ENCODE results near the gene AUNIP.

AUNIP gene

DNA sequence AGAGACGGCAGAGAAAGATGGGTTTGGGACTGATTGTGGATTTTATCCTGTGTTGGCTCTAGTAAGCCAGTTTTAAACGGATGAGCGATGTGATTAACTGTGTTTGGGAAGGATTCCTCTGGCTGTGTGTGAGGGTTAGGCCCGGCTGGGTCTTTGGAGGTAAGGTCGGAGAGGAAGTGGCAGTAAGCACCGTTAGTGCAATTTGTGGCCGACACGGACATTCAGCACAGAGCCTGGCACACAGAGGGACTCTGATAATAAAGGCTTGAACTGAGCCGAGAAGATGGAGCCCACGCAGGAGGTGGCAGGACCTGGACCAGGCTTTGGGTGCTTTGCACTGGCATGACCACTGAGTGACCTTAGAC lies 38.2 kb downstream of the AUNIP start:
- TF ChIP-seq MZF1 (tag by site-specific recombination; IDR thresholded peaks at IDR 0.05; ENCODE audit: borderline replicate concordance): no peak
- TF ChIP-seq, protein P1, sequence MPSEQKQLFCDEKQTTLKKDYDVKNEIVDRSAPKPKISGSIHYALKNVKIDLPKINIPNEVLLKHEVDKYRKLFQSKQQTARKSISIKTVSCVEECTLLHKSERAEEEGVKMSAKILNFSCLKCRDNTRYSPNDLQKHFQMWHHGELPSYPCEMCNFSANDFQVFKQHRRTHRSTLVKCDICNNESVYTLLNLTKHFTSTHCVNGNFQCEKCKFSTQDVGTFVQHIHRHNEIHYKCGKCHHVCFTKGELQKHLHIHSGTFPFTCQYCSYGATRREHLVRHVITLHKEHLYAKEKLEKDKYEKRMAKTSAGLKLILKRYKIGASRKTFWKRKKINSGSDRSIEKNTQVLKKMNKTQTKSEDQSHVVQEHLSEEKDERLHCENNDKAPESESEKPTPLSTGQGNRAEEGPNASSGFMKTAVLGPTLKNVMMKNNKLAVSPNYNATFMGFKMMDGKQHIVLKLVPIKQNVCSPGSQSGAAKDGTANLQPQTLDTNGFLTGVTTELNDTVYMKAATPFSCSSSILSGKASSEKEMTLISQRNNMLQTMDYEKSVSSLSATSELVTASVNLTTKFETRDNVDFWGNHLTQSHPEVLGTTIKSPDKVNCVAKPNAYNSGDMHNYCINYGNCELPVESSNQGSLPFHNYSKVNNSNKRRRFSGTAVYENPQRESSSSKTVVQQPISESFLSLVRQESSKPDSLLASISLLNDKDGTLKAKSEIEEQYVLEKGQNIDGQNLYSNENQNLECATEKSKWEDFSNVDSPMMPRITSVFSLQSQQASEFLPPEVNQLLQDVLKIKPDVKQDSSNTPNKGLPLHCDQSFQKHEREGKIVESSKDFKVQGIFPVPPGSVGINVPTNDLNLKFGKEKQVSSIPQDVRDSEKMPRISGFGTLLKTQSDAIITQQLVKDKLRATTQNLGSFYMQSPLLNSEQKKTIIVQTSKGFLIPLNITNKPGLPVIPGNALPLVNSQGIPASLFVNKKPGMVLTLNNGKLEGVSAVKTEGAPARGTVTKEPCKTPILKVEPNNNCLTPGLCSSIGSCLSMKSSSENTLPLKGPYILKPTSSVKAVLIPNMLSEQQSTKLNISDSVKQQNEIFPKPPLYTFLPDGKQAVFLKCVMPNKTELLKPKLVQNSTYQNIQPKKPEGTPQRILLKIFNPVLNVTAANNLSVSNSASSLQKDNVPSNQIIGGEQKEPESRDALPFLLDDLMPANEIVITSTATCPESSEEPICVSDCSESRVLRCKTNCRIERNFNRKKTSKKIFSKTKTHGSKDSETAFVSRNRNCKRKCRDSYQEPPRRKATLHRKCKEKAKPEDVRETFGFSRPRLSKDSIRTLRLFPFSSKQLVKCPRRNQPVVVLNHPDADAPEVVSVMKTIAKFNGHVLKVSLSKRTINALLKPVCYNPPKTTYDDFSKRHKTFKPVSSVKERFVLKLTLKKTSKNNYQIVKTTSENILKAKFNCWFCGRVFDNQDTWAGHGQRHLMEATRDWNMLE (tag by site-specific recombination; conservative IDR thresholded peaks at IDR 0.05; ENCODE audit: low read depth): no peak
- TF ChIP-seq GLIS2 (tag by site-specific recombination; IDR thresholded peaks at IDR 0.05): no peak
- TF ChIP-seq ZNF16 (tag by site-specific recombination; IDR thresholded peaks at IDR 0.05; ENCODE audit: low read depth): no peak
- peak; percentile 62; the same call in 1 of the 2 replicates for TF ChIP-seq ZNF391 (tag by site-specific recombination; IDR thresholded peaks at IDR 0.05; ENCODE audit: borderline replicate concordance, low read depth)
- TF ChIP-seq ZNF600 (tag by site-specific recombination; IDR thresholded peaks at IDR 0.05): peak; percentile 25
- TF ChIP-seq ZNF610 (tag by site-specific recombination; IDR thresholded peaks at IDR 0.05; ENCODE audit: borderline replicate concordance): no peak
- TF ChIP-seq, protein P2, sequence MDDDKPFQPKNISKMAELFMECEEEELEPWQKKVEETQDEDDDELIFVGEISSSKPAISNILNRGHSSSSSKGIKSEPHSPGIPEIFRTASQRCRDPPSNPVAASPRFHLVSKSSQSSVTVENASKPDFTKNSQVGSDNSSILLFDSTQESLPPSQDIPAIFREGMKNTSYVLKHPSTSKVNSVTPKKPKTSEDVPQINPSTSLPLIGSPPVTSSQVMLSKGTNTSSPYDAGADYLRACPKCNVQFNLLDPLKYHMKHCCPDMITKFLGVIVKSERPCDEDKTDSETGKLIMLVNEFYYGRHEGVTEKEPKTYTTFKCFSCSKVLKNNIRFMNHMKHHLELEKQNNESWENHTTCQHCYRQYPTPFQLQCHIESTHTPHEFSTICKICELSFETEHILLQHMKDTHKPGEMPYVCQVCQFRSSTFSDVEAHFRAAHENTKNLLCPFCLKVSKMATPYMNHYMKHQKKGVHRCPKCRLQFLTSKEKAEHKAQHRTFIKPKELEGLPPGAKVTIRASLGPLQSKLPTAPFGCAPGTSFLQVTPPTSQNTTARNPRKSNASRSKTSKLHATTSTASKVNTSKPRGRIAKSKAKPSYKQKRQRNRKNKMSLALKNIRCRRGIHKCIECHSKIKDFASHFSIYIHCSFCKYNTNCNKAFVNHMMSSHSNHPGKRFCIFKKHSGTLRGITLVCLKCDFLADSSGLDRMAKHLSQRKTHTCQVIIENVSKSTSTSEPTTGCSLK (tag by site-specific recombination; IDR thresholded peaks at IDR 0.05): no peak
- TF ChIP-seq ZNF324 (tag by site-specific recombination; IDR thresholded peaks at IDR 0.05): 0 out of 2 replicates have a peak, but pooled peaks have one; percentile 24
- TF ChIP-seq ZNF423 (tag by site-specific recombination; IDR thresholded peaks at IDR 0.05): no peak

DNA sequence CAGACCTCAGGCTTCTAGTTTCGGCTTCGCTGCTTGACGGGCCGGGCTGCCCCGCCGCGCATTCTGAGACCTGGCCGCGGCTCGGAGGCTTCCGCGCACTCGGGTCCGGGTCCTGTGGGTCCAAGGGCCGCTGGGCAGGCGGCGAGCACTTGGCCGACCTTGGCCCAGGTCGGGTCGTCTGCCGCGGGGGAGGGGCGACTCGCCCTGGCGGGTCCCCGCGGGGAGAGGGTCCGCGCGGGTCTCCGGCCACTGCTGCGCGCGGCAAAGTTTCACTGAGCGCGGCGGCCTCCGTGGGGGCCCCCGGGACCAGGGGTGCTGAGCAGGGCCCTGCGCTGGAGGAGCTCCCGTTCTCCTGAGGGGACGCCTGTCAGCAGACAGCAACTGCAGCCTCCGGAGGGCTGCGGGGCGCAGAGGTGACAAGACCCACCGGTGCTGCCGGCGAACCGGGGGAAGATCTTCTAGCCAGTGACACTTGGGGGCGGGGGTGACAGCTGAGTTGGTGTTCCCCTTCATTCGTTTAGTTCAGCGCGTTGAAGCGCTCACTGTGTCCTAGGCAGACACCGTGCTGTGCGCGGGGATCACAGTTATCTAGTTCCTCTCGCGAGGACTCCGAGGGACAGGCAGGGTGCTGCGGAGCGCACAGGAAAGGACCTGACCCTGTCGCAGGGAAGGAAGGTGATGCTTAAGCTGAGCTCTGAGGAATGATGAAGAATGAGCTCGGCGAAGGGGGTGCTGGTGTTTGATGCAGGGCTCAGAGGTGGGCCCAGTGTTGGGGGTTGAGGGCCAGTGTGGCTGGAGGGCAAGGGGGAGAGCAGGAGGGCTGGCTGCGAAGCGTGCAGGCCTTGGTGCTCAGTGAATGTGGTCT lies 38.8 kb downstream of the AUNIP start:
- Histone ChIP-seq H3K4me1 (ENCODE audit: control insufficient read depth, insufficient read depth, low read length) (peaks cover 6% of the 10 kb centered on the region; the same call in 1 of the 2 replicates), H3K9me3 (ENCODE audit: control insufficient read depth, insufficient read depth, low read depth, low read length) (no peaks in the 10 kb centered on the region), H3K4me3 (ENCODE audit: low read depth, low read length) (peak overlapping the region; percentile 82), H3K27ac (ENCODE audit: extremely low read depth, low read depth, low read length) (peak overlapping the region; percentile 55; the same call in 1 of the 2 replicates), H3K36me3 (ENCODE audit: control insufficient read depth in 2 of 2, insufficient read depth in 1 of 2, low read length in 2 of 2) (peaks cover 0 to 42% of the 10 kb centered on the region in 2 experiments; a peak in 1 of 3 replicates)
- POLR2A ChIA-PET: interaction anchor here (0.8 to 2.9 kb wide), 7 partner anchors 8 to 573 kb away, joined by 3 to 7 read pairs (median 4); partner anchors contain the start of genes PAFAH2, PAQR7 and RSRP1
- CTCF ChIA-PET: interaction anchor here (0.5 to 1.5 kb wide), 3 partner anchors 23 to 75 kb away, joined by 4 read pairs; no protein-coding TSS in a partner anchor
- TF ChIP-seq, protein P3, sequence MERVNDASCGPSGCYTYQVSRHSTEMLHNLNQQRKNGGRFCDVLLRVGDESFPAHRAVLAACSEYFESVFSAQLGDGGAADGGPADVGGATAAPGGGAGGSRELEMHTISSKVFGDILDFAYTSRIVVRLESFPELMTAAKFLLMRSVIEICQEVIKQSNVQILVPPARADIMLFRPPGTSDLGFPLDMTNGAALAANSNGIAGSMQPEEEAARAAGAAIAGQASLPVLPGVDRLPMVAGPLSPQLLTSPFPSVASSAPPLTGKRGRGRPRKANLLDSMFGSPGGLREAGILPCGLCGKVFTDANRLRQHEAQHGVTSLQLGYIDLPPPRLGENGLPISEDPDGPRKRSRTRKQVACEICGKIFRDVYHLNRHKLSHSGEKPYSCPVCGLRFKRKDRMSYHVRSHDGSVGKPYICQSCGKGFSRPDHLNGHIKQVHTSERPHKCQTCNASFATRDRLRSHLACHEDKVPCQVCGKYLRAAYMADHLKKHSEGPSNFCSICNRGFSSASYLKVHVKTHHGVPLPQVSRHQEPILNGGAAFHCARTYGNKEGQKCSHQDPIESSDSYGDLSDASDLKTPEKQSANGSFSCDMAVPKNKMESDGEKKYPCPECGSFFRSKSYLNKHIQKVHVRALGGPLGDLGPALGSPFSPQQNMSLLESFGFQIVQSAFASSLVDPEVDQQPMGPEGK (tag by site-specific recombination; IDR thresholded peaks at IDR 0.05): peak; percentile 59; the same call in 1 of the 2 replicates
- TF ChIP-seq ZBTB48 (tag by site-specific recombination; IDR thresholded peaks at IDR 0.05): no peak; the same call in 1 of the 2 replicates
- no peak for TF ChIP-seq ZNF624 (tag by site-specific recombination; IDR thresholded peaks at IDR 0.05)
- TF ChIP-seq SP2 (tag by site-specific recombination; IDR thresholded peaks at IDR 0.05): peak; percentile 22; the same call in 1 of the 2 replicates
- no peak for TF ChIP-seq ZNF221 (tag by site-specific recombination; IDR thresholded peaks at IDR 0.05; ENCODE audit: borderline replicate concordance)
- no peak for TF ChIP-seq ZNF248 (tag by site-specific recombination; IDR thresholded peaks at IDR 0.05)
- TF ChIP-seq ZNF112 (tag by site-specific recombination; IDR thresholded peaks at IDR 0.05): no peak
- no peak for TF ChIP-seq ZNF623 (tag by site-specific recombination; IDR thresholded peaks at IDR 0.05)
- no peak for TF ChIP-seq ZNF19 (tag by site-specific recombination; IDR thresholded peaks at IDR 0.05; ENCODE audit: low read depth)
- TF ChIP-seq ZNF600 (tag by site-specific recombination; IDR thresholded peaks at IDR 0.05): peak; percentile 97
- peak; percentile 79 for TF ChIP-seq GLIS2 (tag by site-specific recombination; IDR thresholded peaks at IDR 0.05)
- TF ChIP-seq ZFP37 (tag by site-specific recombination; IDR thresholded peaks at IDR 0.05): peak; percentile 27; the same call in 1 of the 2 replicates
- TF ChIP-seq, protein P4, sequence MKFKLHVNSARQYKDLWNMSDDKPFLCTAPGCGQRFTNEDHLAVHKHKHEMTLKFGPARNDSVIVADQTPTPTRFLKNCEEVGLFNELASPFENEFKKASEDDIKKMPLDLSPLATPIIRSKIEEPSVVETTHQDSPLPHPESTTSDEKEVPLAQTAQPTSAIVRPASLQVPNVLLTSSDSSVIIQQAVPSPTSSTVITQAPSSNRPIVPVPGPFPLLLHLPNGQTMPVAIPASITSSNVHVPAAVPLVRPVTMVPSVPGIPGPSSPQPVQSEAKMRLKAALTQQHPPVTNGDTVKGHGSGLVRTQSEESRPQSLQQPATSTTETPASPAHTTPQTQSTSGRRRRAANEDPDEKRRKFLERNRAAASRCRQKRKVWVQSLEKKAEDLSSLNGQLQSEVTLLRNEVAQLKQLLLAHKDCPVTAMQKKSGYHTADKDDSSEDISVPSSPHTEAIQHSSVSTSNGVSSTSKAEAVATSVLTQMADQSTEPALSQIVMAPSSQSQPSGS (tag by site-specific recombination; IDR thresholded peaks at IDR 0.05; ENCODE audit: low read depth): no peak

More for the DNA sequence above, 38.2 kb downstream of the AUNIP start:
- CTCF ChIA-PET: interaction anchor here (1.0 kb wide), 1 partner anchor 75 kb away, joined by 4 read pairs; no protein-coding TSS in a partner anchor
- H3K9me3 ChIP-seq (ENCODE audit: control insufficient read depth, insufficient read depth, low read depth, low read length): no peaks in the 10 kb centered on the region
- peak overlapping the region; percentile 82 for H3K4me3 ChIP-seq (ENCODE audit: low read depth, low read length)
- POLR2A ChIA-PET: interaction anchor here (1.3 to 2.9 kb wide), 2 partner anchors 54 to 77 kb away, joined by 3 to 7 read pairs; partner anchors contain the start of gene PAQR7
- no peak overlapping the region for H3K27ac ChIP-seq (ENCODE audit: extremely low read depth, low read depth, low read length)
- peaks cover 6% of the 10 kb centered on the region; the same call in 1 of the 2 replicates for H3K4me1 ChIP-seq (ENCODE audit: control insufficient read depth, insufficient read depth, low read length)
- peaks cover 0 to 42% of the 10 kb centered on the region in 2 experiments; a peak in 1 of 3 replicates for H3K36me3 ChIP-seq (ENCODE audit: control insufficient read depth in 2 of 2, insufficient read depth in 1 of 2, low read length in 2 of 2)
